K562 (cell line): Measurements from ENCODE around the gene MLLT11. TPM values are rescaled to one million over a fixed set of nuclear protein-coding genes. Genes with fewer than 3 reads are reported as not detected.
A peak's percentile ranks its signal among the peaks of the same experiment; 100 is the strongest.

Source experiments
- BRD9 ChIP-seq: fragments of 450-650 bp; IDR thresholded peaks from 2 replicates; pipeline ENCODE4 v1.6.1; 2018; ENCODE audit warnings: low read depth; ENCODE audit not compliant: partially characterized antibody
- CBFA2T3 ChIP-seq: fragments of 450-650 bp; IDR thresholded peaks from 2 replicates; pipeline ENCODE4 v1.6.1; 2017
- CBX1 ChIP-seq: sonication (generic); IDR thresholded peaks from 2 replicates; pipeline ENCODE4 v1.6.1; 2016; ENCODE audit warnings: antibody characterized with exemption, low read depth, mild to moderate bottlenecking
- ERF ChIP-seq: fragments of 450-650 bp; formaldehyde crosslinking; IDR thresholded peaks from 2 replicates; pipeline ENCODE4 v1.4.0; 2020; ENCODE audit warnings: mild to moderate bottlenecking, mixed read lengths
- RERE ChIP-seq: sonication (generic); formaldehyde crosslinking; IDR thresholded peaks from 2 replicates; pipeline ENCODE4 v1.8.0; 2023; ENCODE audit warnings: missing genetic modification reagents, mild to moderate bottlenecking, borderline replicate concordance
- SMAD3 ChIP-seq: fragments of 450-650 bp; formaldehyde crosslinking; conservative IDR thresholded peaks from 2 replicates; pipeline ENCODE4 v1.4.0; 2020; ENCODE audit warnings: mild to moderate bottlenecking
- STAT6 ChIP-seq: sonication (generic); formaldehyde crosslinking; IDR thresholded peaks from 2 replicates; pipeline ENCODE4 v1.8.1; 2023; ENCODE audit warnings: mild to moderate bottlenecking, missing genetic modification reagents
- TSHZ1 ChIP-seq: fragments of 250-450 bp; sonication (Bioruptor Pico); IDR thresholded peaks from 2 replicates; pipeline ENCODE4 v1.4.0; 2020; ENCODE audit warnings: mild to moderate bottlenecking, moderate library complexity
- ZNF253 ChIP-seq: fragments of 250-450 bp; sonication (Bioruptor Pico); conservative IDR thresholded peaks from 2 replicates; pipeline ENCODE4 v1.6.1; 2021; ENCODE audit warnings: mild to moderate bottlenecking
- ZNF764 ChIP-seq: fragments of 250-450 bp; sonication (Bioruptor Pico); IDR thresholded peaks from 2 replicates; pipeline ENCODE4 v1.4.0; 2020; ENCODE audit warnings: low read depth, mild to moderate bottlenecking, moderate library complexity
- polyA plus RNA-seq, 8 experiments: library from polyadenylated mRNA; depleted of rRNA in 4 of 8; stranded (reverse) in 5 of 8; unstranded in 3 of 8; fragments of >200 nt; fragmentation: Nextera tagmentation in 2 of 8; fragmentation: Illumina TruSeq in 1 of 8; extraction: Ambion mirVana in 2 of 8; extraction: Trizol in 1 of 8; gene quantifications; 2 replicates each; pipeline versions ENCODE4 v1.2.1 to v1.2.3, GENCODE V29; 2011 to 2014; ENCODE audit warnings: inconsistent platforms in 1 of 8, missing spikeins in 1 of 8
- total RNA-seq, 7 experiments: library from RNA; depleted of rRNA in 6 of 7; stranded (reverse); fragments of >200 nt in 6 of 7; fragmentation: Illumina TruSeq in 2 of 7; extraction: Trizol in 2 of 7; gene quantifications; 2 replicates each; pipeline versions ENCODE4 v1.2.1 to v1.2.3, GENCODE V29; 2011 to 2021; ENCODE audit warnings: low replicate concordance in 1 of 7
- TF ChIP-seq, protein P1 (sequence below): sonication (generic); formaldehyde crosslinking; IDR thresholded peaks from 2 replicates; pipeline ENCODE4 v1.8.0; 2022; ENCODE audit warnings: mild to moderate bottlenecking, missing genetic modification reagents

The MLLT11 gene
- total and polyA plus RNA-seq, 9 of the 15 experiments (the other 6 are each of a cell fraction or from before 2014, with no cell fraction given), result 12.1 to 91.0 (median 22.0) TPM

DNA sequence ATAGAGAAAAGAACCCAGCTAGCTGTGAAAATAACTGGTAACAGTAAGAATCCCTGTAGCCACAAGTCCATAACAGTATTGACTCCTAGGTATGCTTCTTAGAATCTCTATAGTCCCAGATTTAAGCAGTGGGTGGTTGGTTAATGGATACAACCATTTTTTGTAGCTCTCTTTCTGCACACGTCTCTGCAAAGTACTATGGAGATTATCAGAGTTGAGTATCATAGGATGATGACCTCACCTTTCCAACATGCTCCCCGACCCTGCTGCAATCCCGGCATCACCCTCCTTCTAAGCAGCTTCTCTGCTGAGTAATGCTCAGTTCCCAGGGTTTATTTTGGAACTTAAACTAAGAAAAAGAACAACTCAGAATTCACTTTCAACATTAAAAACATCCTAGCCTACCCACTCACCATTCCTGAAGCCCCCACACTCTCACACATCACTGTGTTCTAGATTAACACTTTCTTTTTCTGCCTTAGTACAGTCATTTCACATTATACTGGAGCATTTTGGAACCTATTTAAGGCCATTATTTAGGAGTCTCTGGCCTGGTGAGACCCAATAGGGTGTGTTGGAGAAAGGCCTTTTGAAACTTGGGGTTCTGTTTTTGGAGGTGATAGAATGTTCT lies 2.7 kb downstream of the MLLT11 start (continued):
- TF ChIP-seq TSHZ1, result no peak
- peak; percentile 16 for TF ChIP-seq BRD9
- no peak for TF ChIP-seq ZNF764 (CRISPR knock-in tag)
- no peak for TF ChIP-seq STAT6 (CRISPR knock-in tag)
- TF ChIP-seq CBX1, result no peak
- no peak for TF ChIP-seq CBFA2T3
- no peak for TF ChIP-seq SMAD3 (CRISPR knock-in tag)
- no peak for TF ChIP-seq RERE (CRISPR knock-in tag)
- TF ChIP-seq, protein P1, sequence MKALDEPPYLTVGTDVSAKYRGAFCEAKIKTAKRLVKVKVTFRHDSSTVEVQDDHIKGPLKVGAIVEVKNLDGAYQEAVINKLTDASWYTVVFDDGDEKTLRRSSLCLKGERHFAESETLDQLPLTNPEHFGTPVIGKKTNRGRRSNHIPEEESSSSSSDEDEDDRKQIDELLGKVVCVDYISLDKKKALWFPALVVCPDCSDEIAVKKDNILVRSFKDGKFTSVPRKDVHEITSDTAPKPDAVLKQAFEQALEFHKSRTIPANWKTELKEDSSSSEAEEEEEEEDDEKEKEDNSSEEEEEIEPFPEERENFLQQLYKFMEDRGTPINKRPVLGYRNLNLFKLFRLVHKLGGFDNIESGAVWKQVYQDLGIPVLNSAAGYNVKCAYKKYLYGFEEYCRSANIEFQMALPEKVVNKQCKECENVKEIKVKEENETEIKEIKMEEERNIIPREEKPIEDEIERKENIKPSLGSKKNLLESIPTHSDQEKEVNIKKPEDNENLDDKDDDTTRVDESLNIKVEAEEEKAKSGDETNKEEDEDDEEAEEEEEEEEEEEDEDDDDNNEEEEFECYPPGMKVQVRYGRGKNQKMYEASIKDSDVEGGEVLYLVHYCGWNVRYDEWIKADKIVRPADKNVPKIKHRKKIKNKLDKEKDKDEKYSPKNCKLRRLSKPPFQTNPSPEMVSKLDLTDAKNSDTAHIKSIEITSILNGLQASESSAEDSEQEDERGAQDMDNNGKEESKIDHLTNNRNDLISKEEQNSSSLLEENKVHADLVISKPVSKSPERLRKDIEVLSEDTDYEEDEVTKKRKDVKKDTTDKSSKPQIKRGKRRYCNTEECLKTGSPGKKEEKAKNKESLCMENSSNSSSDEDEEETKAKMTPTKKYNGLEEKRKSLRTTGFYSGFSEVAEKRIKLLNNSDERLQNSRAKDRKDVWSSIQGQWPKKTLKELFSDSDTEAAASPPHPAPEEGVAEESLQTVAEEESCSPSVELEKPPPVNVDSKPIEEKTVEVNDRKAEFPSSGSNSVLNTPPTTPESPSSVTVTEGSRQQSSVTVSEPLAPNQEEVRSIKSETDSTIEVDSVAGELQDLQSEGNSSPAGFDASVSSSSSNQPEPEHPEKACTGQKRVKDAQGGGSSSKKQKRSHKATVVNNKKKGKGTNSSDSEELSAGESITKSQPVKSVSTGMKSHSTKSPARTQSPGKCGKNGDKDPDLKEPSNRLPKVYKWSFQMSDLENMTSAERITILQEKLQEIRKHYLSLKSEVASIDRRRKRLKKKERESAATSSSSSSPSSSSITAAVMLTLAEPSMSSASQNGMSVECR, result no peak
- no peak for TF ChIP-seq ERF
- TF ChIP-seq ZNF253 (CRISPR knock-in tag), result no peak
